GM18861 (cell line): Measurements from ENCODE around the gene GMIP.
"Not testable (repeated sequence)": the region's sequence is repeated elsewhere in the genome, so short reads cannot be mapped to it uniquely, and the experiment has no call there.

Experiments used
- ATAC-seq: cut with Tn5 transposase; IDR thresholded peaks from one replicate; pipeline ENCODE4 v1.9.1; 2021; ENCODE audit not compliant: unreplicated experiment

GMIP gene

GRCh38 chr19:19613506-19613905 lies 30.0 kb downstream of the GMIP start:
- ATAC-seq, result no peak

GRCh38 chr19:19610376-19611202 lies 32.9 kb downstream of the GMIP start:
- no peak for ATAC-seq

GRCh38 chr19:19606686-19607085 lies 36.8 kb downstream of the GMIP start:
- not testable (repeated sequence) for ATAC-seq

- ATAC-seq, result no peak
Measured at GRCh38 chr19:19606021-19606420, 37.4 kb downstream of the GMIP start.

- no peak for ATAC-seq
Measured at GRCh38 chr19:19602713-19603324, 40.6 kb downstream of the GMIP start.

GRCh38 chr19:19602136-19602712 lies 41.2 kb downstream of the GMIP start:
- ATAC-seq, result no peak

GRCh38 chr19:19600793-19601330 lies 42.6 kb downstream of the GMIP start:
- no peak for ATAC-seq

- ATAC-seq, result not testable (repeated sequence)
Measured at GRCh38 chr19:19598728-19599451, 44.6 kb downstream of the GMIP start.

GRCh38 chr19:19597809-19598306 lies 45.6 kb downstream of the GMIP start:
- peak; percentile 74 for ATAC-seq

- no peak for ATAC-seq
Measured at GRCh38 chr19:19595171-19595701, 48.2 kb downstream of the GMIP start.

- ATAC-seq, result no peak
Measured at GRCh38 chr19:19594381-19594780, 49.1 kb downstream of the GMIP start.

- no peak for ATAC-seq
Measured at GRCh38 chr19:19592690-19593089, 50.8 kb downstream of the GMIP start.

GRCh38 chr19:19591133-19591825 lies 52.2 kb downstream of the GMIP start:
- peak; percentile 66 for ATAC-seq

- ATAC-seq, result no peak
Measured at GRCh38 chr19:19588546-19588945, 54.9 kb downstream of the GMIP start.

- no peak for ATAC-seq
Measured at GRCh38 chr19:19587771-19588170, 55.7 kb downstream of the GMIP start.

GRCh38 chr19:19584356-19584755 lies 59.1 kb downstream of the GMIP start:
- no peak for ATAC-seq

- no peak for ATAC-seq
Measured at GRCh38 chr19:19582471-19582870, 61.0 kb downstream of the GMIP start.

- ATAC-seq, result no peak
Measured at GRCh38 chr19:19581391-19581790, 62.1 kb downstream of the GMIP start.

GRCh38 chr19:19580418-19580817 lies 63.0 kb downstream of the GMIP start:
- no peak for ATAC-seq
